GM13977 (cell line): Measurements from ENCODE around the gene MYORG.
"Not testable (repeated sequence)": the region's sequence is repeated elsewhere in the genome, so short reads cannot be mapped to it uniquely, and the experiment has no call there.

ENCODE experiments used
- DNase-seq: peaks from one replicate; pipeline ENCODE4 v3.0.0; 2012; ENCODE audit warnings: low spot score
- CTCF ChIP-seq: IDR thresholded peaks from 2 replicates; pipeline ENCODE4 v1.5.1; 2012; ENCODE audit warnings: mild to moderate bottlenecking, control low read depth; ENCODE audit not compliant: insufficient read depth; ENCODE audit errors: extremely low read depth, missing control alignments
- in situ Hi-C: fragments of 300-500 bp; cut with MboI; formaldehyde crosslinking; loops from one replicate; pipeline ENCODE4 v1.12.0; 2022; ENCODE audit warnings: low sequenced_read_pairs, low pct_unique_long_range_greater_than_20kb, mixed read lengths, inconsistent platforms; ENCODE audit not compliant: unreplicated experiment

Gene MYORG

GRCh38 chr9:34363619-34364351 lies 12.9 kb downstream of the MYORG start:
- in situ Hi-C loops = no loop called here
- no peak for TF ChIP-seq CTCF
- DNase-seq = no peak

GRCh38 chr9:34362614-34363214 lies 14.0 kb downstream of the MYORG start:
- in situ Hi-C loops = no loop called here
- DNase-seq = no peak
- no peak for TF ChIP-seq CTCF

- DNase-seq, in situ Hi-C loops: not testable (repeated sequence)
Measured at GRCh38 chr9:34352957-34353356, 23.7 kb downstream of the MYORG start.

- DNase-seq, in situ Hi-C loops: not testable (repeated sequence)
Measured at GRCh38 chr9:34352122-34352652, 24.5 kb downstream of the MYORG start.

GRCh38 chr9:34349324-34349723 lies 27.4 kb downstream of the MYORG start:
- in situ Hi-C loops = no loop called here
- no peak for DNase-seq
- no peak for TF ChIP-seq CTCF

GRCh38 chr9:34347800-34348158 lies 28.9 kb downstream of the MYORG start:
- no peak for DNase-seq
- in situ Hi-C loops = no loop called here
- TF ChIP-seq CTCF = no peak

GRCh38 chr9:34346873-34347799 lies 29.6 kb downstream of the MYORG start:
- no peak for TF ChIP-seq CTCF
- in situ Hi-C loops = no loop called here
- DNase-seq = no peak
